HG03469 (cell line): Measurements from ENCODE around the gene DGAT2L6.
"Not testable (repeated sequence)": the region's sequence is repeated elsewhere in the genome, so short reads cannot be mapped to it uniquely, and the experiment has no call there.

Experiments used
- ATAC-seq: cut with Tn5 transposase; IDR thresholded peaks from one replicate; pipeline ENCODE4 v1.9.1; 2021; ENCODE audit warnings: mild to moderate bottlenecking, moderate library complexity, moderate number of reproducible peaks; ENCODE audit not compliant: unreplicated experiment

The DGAT2L6 gene

DNA sequence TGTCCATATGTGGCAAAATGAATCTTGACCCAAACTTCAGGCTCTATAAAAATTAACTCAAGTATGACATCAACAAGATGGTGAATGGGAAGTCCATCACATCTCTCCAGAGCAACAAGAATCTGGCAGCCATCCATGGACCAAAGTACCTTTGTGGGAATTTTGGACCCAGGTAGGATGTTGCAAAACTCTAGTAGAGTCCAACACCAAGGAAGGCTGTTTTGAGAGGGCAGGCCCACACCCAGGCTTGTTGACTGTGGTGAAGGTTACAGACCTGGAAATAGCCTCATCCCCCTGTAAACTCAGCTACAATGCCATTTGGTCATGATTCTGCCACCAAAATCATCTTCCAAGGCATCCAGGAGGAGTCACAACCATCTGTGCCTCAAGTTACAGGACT, 12.9 kb downstream of the DGAT2L6 start:
- ATAC-seq = no peak

DNA sequence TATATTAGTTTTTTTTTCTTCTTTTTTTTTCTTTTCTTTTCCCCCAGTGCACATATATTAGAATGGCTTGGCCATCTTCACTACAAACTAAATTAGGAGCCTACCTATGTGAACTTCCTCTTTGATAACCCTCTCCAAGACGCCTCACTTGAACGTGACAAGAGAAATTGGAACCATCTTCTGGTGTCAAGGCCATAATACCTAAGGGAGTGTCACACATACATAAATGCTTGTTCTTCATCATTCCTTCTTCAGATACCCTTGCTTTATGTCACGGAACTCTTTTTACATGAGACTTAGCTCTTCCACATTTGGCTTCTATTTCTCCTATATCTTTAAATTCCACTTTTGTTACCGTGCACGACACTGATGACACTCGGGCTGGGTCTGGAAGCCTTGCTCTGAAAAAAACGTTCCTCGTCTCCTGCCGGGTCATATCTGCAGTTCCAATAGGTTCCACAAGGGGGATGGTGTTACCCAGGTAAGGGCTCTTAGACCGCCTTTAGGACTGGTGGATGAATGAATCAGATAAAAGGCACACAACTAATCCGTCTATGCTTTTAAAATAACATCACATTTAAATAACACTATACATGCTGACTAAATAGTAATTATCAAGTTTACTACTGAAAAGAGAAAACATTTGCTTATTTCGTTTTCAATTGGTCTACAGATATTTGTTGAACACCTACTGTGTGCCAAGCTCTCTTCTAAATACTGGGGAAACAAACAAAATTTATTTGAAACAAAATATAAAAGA, 19.9 kb downstream of the DGAT2L6 start:
- peak; percentile 76 for ATAC-seq

DNA sequence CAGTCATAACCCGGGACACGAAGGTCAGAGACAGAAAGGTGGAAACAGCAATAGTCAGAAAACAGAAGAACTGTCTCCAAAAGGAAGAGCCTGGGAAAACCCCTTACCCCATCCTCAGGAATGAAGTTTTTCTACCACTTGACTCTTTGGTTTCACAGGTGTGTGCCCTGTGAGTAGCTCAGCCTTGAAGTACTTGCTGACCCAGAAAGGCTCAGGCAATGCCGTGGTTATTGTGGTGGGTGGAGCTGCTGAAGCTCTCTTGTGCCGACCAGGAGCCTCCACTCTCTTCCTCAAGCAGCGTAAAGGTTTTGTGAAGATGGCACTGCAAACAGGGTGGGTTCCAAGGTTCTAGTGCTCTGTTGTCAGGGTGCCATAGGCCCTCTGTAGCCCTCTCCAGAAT, 24.4 kb downstream of the DGAT2L6 start:
- no peak for ATAC-seq

DNA sequence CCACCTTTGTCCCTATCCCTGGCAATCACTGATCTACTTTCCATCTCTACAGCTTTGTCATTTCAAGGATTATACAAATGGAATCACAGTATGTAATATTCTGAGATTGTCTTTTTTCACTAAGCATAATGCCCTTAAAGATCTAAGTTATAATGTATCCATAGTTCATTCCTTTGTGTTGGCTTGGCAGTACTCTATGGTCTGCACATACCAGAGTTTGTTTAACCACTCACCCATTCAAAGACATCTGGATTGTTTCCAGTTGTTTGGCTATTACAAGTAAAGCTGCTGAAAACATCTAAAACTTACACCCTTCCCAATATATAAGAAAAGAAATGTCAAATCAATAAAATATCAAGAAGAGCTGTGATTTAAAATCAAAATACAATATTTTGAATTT, 31.2 kb downstream of the DGAT2L6 start:
- ATAC-seq = no peak

DNA sequence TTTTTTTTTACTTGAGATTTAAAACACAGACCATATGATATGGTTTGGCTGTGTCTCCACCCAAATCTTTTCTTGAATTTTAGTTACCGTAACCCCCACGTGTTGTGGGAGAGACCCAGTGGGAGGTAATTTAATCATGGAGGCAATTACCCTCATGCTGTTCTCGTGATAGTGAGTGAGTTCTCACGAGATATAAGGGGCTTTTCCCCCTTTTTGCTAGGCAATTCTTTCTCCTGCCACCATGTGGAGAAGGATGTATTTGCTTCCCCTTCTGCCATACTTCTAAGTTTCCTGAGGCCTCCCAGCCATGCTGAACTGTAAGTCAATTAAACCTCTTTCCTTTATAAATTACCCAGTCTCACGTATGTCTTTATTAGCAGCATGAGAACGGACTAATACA, 32.3 kb downstream of the DGAT2L6 start:
- not testable (repeated sequence) for ATAC-seq

DNA sequence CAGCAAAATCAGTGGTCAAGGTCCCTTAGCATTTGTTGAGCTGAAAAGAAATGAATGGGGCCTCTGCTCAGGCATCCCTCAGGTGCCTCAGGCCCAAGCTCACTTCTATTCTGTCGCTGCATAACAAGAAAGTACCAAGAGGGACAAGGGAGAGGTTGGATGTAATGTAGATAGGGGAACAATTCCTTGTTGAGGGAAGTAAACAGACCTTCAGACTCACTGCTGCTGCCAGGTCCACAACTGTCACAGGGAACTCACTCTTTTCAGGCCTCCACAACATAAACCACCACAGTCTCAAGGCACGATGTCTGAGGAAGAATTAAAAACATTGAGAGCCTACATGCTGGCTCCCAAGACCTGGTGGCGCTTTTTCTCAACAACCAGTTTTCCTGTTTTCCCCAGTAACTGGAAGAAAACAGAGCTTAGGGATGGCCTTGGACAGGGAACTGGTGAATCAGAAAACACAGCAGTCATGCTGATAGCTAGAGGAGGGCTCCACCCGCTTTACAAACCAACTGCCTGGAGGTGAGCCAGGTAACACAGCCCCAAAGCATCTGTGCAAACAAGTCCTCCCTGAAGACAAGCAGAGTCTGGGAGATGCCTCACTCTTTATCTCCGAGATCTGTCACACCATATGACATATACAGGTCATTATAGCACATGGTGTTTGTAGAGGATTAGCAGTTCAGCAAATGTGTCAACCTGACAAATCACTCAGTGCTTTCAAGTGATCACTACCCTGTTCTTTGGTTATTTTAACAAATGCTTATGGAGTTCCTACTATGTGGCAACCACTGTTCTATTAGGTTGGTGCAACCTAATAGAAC, 42.9 kb downstream of the DGAT2L6 start:
- no peak for ATAC-seq

DNA sequence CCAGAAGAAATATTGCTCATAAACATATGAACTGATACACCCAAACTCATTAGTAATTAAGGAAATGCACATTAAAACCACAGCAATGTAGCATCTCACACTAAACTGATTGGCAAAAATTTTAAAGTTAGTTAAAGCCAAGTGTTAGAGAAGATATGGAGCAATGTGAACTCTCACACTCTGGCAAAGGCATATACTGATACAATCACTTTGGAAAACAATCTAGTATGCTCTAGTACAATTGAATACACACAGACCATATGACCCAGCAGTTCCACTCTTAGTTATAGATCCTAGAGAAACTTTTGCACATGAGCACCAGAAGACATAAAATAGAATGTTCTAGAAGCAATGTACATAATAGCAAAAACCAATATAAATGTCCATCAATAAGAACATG, 48.8 kb downstream of the DGAT2L6 start:
- ATAC-seq = no peak

DNA sequence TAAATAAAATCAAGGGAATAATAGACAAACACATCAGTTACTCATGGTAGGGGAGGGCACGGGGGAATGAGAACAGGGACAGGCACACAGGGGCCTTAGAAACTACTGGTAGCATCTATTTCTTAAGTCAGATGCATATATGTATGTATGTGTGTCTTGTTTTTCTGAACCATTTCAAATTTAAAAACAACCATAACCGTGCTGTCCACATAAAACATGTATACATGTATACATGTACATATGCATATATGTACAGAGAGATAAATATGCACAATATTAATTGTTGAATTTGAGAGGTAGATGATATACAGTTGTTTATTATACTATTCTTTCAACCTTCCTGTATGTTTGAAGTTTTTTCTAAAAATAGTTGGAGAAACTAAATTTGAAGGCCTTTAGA, 49.4 kb downstream of the DGAT2L6 start:
- no peak for ATAC-seq

DNA sequence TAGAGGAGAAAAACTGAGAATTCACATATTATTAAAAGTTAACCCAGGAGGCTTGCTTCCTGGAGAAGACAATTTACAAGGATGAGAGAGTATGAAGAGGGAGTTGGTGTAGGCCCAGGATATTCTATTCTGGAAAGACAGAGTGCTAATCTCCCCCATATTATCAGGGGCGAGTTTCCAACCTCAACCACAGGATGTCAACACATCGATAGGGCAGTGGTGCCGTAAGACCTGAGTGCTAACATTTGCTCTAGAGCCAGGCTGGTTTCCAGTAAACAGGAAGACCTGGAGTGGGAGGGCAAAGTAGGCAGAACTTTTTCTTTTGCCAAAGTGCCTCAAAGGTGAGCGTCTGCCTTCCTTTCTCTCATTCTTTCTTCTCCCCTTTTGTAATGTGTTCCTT, 54.4 kb downstream of the DGAT2L6 start:
- no peak for ATAC-seq

DNA sequence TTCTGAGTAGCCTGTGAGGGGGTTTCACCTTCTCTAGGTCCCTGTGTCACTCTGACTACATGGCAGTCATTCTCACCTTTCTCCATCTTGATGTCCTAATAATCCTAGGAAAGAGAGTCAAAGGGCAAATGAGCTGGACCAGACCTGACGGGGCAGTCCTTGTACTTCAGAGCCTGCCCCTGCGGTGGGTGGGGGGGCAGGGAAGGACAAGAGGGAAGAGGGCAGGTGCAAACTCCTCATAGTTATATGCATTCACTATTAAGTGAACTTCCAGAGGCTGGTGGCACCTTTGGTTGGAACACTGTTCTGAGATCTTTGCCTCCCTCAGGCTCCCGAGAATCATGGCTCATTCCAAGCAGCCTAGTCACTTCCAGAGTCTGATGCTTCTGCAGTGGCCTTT, 57.1 kb downstream of the DGAT2L6 start, which contains the start of gene AWAT1:
Gene AWAT1 (plus strand): TSS at position 301 of the 400 bp plus-strand sequence. CDS start 41 bp downstream, at position 342.
- ATAC-seq = no peak

DNA sequence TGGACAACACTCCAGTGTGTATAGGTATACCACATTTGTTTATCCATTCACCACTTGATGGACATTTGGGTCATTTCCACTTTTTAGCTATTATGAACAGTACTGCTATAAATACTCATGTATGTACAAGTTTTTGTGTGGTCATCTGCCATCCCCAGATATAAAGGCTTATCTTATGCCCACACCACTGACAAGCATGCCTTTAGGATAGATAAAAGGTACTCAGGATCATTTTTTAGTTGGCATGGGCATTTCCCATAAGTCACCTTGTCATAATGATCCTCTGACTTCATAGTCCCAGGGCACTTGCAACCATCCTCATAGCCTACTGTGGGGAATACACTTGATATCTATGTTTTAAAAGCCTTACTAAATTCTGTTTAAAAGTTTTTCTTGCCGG, 63.5 kb downstream of the DGAT2L6 start:
- no peak for ATAC-seq

DNA sequence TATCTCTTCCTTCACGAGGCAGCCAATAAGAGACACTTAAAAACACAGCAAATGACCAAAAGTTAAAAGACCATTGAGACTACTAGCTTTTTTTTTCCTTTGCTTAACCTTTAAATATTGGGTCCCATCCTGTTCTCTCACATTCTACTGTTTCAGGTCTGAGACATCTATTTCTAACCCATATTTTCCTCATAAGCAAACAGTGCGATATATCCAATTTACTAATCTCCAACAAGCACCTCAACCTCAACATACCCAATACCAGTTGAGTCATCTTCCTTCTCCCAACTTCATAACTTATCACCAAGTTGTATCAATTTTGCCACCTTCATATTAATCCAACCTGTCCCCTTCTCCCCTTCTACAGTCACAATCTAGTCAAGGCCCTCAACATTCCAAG, 64.2 kb downstream of the DGAT2L6 start:
- no peak for ATAC-seq

DNA sequence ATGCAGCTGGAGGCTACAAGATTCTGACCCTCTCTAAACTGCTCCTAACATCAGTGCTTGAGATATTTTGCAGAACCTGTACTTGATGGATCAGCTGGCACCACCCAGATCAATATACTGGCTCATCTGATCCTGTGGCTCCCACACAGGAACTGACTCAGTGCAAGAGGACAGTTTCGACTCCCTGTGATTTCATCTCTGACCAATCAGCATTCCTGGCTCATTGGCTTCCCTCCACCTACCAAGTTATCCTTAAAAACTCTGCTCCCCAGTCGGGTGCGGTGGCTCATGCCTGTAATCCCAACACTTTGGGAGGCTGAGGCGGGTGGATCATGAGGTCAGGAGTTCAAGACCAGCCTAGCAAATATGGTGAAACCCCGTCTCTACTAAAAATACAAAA, 66.3 kb downstream of the DGAT2L6 start:
- not testable (repeated sequence) for ATAC-seq

DNA sequence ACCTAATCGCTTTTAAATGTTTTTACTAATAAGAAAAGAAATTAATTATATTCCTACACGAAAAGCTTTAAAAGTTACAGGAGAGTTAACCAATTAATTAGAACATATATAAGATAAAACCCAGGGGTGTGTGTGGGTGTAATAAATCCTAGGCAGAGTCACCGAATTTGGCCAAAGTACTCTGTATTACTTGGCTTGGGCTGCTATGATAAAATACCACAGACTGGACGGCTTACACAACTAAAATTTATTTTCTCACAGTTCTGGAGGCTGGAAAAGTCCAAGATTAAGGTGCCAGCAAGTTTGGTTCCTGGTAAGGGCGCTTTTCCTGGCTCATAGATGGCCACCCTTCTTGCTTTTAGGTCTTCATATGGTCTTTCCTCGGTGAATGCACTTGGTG, 67.6 kb downstream of the DGAT2L6 start:
- ATAC-seq = no peak

DNA sequence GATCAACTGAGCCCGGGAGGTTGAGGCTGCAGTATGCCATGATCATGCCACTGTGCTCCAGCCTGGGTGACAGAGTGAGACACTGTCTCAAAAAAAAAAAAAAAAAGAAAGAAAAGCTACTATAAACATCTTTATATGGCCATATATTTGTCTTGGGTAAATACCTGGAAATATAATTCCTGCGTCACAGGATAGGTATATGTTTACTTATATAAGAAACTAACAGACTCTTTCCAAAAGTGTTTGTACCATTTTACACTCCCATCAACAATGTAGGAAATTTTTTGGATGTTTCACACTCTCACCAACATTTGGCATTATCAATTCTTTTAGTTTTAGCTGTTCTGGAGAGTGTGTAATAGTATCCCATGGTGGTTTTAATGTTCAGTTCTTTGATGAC, 70.0 kb downstream of the DGAT2L6 start:
- no peak for ATAC-seq

DNA sequence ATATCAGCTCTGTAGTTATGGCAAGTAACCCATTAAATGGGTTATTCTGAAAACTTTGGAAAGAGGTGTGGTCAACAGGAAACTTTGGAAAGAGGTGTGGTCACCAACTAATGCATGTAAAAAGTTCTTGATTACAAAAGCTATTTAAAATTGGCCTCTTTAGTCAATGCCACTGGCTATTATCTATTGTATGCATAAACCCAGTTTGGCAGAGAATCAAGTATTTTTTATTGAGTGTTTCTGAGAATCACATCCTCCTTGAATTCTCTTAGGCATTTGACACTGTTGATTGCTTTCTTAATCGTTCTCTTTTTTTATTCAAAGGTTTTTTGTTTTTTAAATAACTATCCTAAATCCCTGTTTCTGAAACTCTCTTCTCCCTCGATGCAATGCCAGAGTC, 75.2 kb downstream of the DGAT2L6 start:
- ATAC-seq = no peak

DNA sequence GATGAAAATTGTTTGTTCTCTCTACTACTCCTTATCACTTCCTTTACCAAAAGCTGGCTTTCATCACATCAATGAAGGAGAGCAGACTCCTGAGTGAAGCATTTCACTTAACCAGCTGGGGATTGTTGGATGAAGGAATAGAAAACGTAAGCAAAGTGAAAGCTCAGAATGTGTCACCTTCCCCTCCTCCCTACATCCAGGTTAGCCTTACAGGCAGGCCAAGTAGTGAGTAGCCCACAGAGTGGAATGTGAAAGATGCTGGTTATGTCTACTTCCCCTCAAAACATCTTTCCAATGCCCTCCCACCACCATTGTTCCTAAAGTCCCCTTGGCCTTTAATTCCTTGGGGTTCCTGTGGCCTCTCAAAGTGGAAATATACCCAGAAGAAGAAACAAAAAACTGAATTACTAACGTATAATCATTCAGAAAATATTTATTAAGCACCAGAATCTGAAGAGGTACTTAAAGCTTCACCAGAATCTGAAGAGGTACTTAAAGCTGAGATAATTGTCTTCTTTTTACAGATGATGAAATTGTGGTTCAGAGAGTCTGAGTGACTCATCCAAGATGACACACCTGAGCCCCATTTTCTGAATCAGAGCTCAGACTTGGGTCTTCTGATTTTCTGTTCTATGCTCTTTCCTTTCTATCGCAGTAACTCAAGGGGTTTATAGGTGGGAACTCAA, 76.2 kb downstream of the DGAT2L6 start:
- ATAC-seq = no peak

DNA sequence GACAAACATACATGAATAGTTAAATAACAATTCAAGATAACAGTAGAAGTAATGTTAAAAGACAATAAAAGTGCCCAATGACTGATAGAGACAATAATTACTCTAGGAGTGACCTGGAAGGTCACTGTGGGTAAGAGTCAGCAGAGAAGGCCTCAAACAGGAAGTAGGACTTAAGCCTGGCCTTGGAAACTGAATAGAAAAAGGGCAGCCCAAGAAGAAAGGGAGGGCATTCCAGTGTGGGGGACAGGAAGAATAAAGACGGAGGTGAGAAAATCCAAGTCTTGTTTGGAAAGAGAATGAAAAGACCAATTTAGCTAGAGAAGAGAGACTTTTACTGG, 76.7 kb downstream of the DGAT2L6 start:
- ATAC-seq = no peak

DNA sequence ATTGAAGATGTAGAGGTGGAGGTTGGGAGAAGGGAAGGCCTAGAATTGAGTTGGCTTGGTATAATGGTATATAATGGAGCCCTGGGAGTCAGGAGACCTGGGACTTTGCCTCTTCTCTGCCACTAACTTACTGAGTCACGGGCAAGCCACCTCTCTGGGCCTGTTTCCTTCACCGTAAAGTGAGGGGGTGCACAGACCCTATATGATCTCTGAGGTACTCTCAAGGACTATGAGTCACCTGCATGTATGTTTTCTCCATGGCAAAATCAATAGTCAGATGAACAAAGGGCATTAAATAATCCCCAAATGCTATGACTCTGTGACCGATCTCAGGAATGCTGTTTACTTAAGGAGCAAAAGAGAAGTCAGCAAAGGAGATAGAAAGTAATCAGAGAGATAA, 77.6 kb downstream of the DGAT2L6 start:
- ATAC-seq = no peak
